ENCODE measurements around the gene NUDT7. TPM values are rescaled to one million over a fixed set of nuclear protein-coding genes. Genes with fewer than 3 reads are reported as not detected.

The NUDT7 gene
- total RNA-seq, 1 donor from 2014 or later = 41.2 TPM

Other genes with a start within 250 kb of the NUDT7 start
- gene VAT1L, start 66.0 kb downstream of the NUDT7 start, total RNA-seq = 17.7 TPM

Measured in left ventricle myocardium superior (tissue), 1 donor.